NCI-H2081 treated with DMSO at 0.1 percent for 48 hours (cell line): Measurements from ENCODE around the gene IFT172.
"Not testable (repeated sequence)": the region's sequence is repeated elsewhere in the genome, so short reads cannot be mapped to it uniquely, and the experiment has no call there.

Experiments
- DNase-seq: peaks from one replicate; lab custom pipeline; 2025; lab: John Stamatoyannopoulos, UW

IFT172 gene

DNA sequence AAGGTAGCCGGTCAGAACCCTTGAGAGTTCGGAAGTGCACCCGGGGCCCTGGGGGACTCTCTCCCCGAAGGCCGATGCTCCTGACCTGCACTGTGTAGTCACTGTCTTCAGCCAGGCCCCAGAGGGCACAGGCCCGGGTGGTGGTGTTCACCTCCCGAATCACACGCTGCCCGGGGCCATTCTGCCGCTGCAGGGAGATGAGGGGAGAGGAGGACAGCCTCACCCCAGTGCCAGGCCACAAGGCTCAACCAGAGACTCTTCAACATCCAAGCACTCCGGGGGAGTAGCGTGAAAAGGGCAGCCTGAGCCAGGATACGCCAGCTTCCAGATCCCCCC lies 4.4 kb upstream of the IFT172 start:
- DNase-seq, result no peak

DNA sequence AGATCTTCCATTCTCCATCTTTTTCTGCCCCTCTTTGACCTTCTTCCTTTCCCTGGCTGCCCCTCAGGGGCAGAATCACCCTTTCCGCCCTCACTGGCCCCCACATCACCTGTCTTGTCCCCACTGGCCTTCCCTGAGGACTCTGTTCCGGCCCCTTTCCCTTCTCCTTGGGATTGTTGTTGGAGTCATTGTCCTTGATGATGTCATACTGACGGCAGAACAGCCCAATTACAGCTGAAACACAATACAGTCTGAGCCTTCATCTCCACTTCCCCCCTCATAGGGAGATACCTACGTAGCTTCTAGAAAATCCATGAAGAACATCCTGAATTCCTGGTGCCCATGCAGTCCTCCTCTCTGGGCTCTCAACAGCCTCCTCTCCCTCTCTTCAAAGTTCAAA lies 3.0 kb upstream of the IFT172 start:
- no peak for DNase-seq

DNA sequence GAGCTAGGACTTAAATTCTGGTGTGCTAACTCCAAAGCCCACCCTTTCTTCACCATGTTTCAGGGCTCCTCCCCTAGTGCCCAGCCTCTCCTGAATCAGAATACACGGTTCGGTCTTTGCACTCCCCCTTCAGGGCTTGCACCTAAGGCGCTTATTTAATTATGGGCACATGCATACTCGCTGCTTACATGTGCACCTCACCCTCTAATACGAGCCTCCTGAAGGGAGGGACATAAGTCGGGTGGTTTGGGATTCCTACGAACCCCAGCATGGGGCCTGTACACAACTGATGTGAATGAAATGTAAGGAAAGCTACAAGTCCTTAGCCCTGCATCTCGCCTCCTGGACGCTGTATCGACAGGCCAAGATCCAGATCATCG lies 435 bp downstream of the IFT172 start:
- no peak for DNase-seq

DNA sequence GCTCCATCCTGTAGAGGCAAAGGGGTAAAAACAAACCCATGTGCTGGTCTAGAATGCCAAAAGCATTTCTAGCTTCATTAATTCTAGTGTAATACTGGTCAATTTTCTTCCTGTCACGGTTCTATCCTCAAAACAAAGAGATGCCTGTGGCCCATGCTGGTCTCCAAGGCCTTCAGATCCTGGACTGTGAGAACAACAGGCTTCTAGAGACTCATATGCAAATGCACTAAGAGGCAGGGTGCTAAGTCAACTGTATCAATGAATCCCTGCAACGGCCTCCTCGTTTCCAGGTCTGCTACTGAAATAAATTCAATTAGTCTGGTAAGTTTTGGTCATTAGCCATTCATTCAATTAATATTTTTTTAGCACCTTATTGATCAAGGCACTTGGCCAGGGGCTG lies 4.0 kb downstream of the IFT172 start:
- DNase-seq, result no peak

DNA sequence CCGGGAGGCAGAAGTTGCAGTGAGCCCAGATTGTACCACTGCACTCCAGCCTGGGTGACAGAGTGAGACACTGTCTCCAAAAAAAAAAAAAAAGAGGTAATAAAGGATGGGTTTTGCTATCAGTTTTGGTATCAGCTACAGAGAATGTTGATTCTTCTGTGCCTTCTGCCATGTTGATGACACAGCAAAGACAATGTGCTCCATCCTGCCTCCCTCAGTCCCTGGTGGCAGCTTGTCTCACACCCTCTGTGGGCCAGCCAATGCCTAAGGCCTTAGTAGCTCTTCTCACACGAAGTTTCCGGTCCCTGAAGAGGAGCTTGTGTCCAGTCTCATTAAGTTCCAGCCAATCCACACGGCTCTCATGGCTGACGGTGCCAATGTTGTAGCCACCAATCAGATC lies 17.6 kb downstream of the IFT172 start:
- DNase-seq, result no peak

DNA sequence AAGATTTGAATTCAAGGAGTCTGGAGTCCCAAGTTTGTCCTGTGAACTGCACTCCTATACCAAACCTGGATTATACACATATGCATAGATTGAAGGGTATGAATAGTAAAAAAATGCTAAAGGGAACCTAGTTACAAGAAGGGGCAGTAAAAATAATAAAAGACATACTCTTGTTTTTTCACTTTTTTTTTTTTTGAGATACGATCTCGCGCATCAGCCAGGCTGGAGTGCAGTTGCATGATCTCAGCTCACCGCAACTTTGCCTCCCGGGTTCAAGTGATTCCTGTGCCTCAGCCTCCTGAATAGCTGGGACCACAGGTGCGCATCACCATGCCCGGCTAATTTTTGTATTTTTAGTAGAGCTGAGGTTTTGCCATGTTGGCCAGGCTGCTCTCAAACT lies 25.1 kb downstream of the IFT172 start:
- DNase-seq, result no peak

DNA sequence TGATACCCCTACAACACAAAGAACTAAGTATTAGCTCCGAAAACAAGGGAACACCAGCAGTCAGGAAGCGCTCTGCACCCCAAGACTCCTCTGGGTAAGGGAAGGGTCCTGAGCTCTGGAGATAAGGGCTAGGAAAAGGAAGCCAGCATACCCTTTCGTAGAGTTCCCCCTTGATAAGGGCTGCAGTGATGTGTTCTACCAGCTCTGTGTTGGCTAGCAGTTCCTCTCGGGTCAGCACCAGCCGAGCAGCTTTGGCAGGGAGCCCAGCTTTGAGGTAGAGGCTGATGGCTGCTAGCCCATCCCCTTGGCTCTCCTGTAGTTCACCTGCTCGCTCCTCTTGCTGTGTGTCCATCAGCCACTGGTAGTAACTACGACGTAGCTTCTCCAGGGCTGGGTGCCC lies 28.4 kb downstream of the IFT172 start:
- DNase-seq, result no peak

DNA sequence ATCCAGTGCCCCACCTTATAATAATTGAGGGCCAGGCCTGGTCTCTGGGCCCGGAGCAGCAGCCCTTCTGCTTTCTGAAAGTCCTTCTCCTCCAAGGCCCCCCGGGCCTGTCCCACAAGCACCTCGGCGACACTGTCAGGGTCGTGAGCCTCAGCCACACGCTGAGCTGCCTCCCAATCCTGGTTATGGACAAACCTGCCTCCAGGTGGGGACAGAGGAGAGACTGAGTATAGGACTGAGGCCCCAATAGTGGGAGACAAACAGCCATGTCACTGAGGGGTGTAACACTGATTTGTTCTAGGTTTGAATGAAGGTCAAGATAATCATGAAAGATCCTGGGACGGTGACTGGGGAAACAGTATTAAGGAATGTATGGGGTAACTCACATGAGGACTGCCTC lies 35.6 kb downstream of the IFT172 start:
- no peak for DNase-seq

DNA sequence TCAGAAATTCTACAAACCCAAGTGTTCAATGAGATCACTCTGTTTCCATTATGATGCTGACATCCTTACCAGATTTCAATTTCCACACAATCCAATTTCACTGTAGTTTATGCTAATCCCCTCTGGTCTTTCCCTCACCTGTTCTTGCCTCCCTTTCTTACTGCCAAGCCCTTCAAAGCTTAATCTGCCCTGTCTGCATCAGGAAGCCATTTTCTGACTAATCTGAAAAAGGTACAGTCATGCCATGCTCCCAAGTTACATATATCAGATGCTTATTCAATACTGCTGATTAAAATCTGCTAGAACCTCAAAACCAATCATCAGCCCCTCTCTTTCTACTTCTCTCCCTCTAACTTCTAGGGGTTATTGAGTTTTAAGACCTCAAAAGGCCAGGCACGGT lies 38.4 kb downstream of the IFT172 start:
- DNase-seq, result no peak

DNA sequence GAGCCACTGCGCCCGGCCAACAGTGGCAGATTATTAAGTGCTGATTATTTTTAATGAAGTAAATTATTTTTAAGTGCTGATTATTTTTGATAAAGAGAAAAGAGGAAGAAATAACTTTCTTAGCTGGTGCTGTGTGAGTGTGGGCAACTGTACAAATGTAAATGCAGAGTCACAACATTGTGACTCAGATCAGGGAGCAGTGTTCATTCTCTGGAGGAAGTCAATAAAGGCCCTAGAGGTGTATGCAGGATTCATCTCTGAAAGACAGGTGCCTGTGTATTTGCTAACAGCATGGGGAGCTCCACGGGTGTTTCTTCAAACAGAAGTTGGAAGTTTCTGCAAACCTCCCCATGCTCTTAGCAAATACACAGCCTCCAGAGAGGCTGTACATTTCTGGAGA lies 41.2 kb downstream of the IFT172 start:
- DNase-seq, result no peak

DNA sequence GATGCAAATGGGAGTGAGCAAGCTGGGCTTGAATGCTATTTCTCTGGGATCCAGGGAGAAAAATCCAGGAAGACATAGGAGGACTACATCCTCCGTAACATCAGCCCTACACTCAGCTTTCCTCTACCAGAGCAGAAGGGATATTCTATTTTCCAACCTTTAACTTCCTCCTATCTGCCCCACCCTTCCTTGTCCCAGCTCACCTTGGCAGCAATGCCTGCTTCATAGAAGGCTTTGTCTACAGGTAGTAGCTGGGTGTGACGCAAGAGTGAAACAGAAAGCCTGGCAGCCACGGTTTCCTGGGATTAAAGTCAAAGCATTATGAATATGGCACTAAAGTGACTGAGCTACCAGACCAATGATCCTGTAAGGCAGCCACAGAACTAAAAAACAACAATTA lies 43.5 kb downstream of the IFT172 start:
- no peak for DNase-seq

DNA sequence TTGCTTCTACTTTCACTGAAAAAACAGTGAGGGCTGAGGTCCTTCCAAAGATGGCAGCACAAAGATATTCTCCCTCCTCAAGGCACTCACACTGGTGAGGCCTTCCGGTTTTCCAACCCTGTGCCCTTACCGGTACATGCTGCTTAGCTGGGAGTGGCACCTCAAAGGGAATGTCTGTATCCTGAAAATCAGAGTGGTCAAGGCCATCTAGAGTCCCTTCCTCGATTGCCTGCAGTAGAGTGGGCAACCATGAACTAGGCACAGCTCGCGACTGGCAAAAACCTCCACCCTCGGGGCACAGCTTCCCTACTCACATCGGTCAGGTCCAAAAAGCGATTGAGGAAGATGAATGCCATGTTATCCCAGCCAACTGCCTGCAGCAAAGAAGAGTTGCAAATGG lies 43.9 kb downstream of the IFT172 start:
- DNase-seq, result no peak

DNA sequence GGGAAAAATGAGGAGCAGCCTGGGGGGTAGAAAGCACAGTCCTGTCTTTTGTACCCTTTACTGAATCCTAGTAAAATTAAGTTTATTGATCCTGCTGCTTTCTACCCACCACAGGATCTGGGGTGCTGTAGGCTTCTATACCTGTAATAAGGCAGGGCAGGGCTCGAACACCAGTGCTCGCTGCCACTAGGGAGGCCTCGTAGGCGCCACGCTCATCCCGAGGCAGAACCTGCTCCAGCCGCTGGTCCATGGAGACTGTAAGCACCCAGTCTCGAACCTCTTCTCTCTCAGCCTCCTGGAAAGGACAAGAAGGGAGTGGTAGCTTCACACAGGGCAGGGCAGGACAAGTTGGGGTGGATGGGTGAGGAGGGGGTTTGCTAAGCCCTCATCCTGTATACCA lies 44.4 kb downstream of the IFT172 start:
- no peak for DNase-seq

DNA sequence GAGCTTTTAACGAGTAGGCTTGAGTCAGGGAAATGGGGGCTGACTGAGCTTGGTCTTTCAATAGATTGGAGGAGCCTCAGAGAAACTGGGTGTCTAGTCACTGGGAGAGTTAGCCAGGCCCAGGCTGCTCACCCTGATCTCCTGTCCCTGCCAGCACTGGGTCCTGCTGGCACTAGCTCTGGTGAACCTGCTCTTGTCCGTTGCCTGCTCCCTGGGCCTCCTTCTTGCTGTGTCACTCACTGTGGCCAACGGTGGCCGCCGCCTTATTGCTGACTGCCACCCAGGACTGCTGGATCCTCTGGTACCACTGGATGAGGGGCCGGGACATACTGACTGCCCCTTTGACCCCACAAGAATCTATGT lies 46.6 kb downstream of the IFT172 start:
- DNase-seq, result no peak

DNA sequence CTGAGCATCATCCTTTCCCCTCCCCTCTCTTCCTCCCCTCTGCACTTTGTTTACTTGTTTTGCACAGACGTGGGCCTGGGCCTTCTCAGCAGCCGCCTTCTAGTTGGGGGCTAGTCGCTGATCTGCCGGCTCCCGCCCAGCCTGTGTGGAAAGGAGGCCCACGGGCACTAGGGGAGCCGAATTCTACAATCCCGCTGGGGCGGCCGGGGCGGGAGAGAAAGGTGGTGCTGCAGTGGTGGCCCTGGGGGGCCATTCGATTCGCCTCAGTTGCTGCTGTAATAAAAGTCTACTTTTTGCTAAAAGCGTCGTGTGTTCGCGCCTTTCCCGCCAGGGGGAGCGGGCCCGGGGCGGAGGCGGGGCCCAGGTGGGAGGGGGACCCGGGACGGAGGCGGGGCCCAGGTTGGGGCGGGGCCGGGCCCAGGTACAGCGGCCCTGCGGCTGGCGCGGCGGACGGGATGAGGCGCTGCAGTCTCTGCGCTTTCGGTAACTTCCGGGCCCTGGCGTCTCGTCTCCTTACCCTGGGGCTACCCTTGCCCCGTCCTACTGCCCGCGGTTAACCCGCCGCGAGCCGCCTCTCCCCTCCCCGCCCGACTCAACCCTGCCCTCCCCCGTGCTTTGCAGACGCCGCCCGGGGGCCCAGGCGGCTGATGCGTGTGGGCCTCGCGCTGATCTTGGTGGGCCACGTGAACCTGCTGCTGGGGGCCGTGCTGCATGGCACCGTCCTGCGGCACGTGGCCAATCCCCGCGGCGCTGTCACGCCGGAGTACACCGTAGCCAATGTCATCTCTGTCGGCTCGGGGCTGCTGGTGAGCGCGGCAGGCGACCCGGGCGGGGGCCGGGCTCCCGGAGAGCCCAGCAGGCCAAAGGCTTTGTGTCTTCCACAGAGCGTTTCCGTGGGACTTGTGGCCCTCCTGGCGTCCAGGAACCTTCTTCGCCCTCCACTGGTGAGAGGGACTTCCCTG lies 47.3 kb downstream of the IFT172 start, which contains the start of gene KRTCAP3:
TSS of gene KRTCAP3 (plus strand) at position 424 of the 962 bp plus-strand sequence. CDS start at position 456, 32 bp downstream.
- peak; percentile 37 for DNase-seq

DNA sequence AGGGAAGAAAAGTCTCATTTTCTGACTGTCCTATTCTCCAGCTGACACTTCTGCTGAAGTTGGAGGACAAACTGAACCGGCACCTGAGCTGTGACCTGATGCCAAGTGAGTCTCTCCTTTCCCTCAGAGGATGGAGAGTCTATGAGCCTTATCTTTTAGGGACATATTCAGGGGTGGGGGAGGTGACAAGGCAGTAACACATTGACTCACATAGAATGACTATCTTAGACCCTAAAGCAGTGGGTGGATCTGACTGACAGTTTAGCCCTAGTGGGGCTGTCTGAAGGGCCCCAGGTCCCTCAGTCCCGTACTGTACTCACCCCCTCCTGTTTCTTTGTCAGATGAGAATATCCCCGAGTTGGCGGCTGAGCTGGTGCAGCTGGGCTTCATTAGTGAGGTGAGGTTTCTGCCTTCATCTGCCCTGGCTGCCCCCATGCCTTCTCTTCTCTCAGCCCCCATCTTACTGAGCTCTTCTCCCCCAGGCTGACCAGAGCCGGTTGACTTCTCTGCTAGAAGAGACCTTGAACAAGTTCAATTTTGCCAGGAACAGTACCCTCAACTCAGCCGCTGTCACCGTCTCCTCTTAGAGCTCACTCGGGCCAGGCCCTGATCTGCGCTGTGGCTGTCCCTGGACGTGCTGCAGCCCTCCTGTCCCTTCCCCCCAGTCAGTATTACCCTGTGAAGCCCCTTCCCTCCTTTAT lies 48.2 kb downstream of the IFT172 start:
- DNase-seq, result no peak

DNA sequence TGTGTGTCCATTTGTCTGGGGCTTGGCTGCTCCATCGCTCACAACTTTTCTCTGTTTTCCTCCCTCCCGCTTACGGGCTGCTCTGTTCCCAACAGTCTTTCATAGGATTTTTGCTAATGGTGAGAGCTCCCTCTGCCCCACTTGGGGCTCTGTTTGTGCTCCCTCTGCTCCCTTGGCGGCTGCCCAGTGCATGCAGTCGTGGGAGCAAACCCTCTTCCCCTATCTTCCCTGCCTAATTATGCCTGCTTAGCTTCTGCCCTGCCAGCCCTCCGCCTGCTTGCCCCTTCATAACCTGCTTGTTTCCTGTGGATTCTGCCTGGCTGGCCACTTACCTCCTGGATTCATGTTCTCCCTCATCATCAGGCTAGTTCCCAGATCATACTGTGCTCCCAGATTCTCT lies 53.9 kb downstream of the IFT172 start:
- DNase-seq, result no peak

DNA sequence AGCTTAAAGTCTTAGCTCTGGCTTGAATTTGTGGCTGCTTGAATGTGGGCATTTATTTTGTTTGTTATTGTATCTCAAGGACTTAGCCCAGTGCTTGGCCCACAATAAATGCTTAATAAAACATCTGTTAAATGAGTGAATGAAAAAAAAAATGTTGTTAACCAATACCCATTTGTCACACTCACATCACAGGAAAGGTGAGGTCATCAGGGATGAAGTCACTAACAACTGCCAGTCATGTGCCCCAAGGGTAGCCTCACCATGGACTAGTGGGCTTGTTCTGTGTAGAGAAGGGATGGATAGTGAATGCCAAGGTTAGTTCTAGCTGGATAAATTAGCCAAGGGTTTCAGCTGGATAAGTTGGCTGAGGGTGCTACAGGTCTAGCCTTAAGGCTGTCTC lies 58.1 kb downstream of the IFT172 start:
- no peak for DNase-seq

DNA sequence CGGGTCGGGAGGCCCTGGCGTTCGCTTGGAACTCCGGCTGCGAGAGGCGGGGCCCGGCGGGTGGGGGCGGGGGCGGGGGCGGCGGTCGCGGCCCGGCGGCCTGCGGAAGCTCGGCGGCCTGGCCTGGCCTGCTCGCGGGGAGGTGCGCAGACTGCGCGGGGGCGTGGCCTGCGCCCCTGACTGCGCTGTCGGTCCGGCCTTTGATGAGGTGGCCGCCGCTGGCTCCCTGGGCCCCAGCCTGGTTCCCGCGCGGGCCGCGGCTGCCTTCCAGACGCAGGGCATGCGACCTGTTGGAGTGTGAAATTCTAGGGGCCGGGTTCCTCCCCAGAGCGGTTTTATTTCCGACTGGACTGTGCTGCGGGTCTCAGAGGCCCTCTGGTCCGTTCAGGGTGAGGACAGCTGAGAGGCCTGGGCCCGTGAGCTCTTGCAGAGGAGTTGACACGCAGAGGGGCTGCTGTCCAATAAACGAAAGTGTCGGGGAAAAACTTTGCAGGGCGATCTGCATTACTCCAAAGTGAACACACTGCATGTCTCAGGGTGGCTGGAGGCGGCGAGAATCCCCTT lies 60.5 kb downstream of the IFT172 start:
- no peak for DNase-seq

DNA sequence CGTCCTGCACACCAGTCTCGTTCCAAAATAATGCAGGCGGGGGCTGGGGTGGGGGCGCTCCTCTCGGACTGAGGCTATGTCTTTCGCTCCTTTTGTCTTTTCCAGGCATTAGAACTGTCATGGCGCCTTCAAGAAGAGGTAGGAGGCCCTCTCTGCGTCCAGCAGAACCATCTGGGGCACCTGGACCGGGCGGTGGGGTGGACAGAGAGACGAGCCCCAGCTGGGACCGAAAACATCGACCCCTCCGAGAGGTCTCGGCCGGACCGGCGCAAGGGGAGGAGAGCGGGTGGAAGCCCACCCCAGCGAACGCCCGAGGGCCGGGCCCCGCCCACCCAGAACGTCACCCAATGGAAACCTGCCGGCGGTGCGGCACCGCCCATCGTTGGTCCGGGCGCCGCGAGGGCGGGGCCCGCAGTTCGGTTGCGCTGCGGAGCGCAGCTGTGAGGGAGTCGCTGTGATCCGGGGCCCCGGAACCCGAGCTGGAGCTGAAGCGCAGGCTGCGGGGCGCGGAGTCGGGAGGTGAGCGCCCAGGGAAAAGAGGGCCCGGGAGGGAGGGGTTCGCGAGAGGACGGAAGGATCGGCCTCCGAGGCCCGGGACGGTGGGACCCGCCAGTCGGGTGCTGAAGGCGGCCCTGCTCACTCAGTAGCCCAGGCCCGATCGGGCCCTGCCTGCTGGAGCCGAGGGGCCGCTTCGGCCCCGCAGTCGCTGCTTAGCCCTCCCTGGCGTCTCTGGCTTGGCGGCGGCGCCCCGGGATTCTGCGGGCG lies 61.1 kb downstream of the IFT172 start, which contains the start of gene NRBP1:
TSS of gene NRBP1 (plus strand) at position 419 of the 765 bp plus-strand sequence. CDS start 4,643 bp downstream, outside the sequence.
- peak; percentile 67 for DNase-seq

DNA sequence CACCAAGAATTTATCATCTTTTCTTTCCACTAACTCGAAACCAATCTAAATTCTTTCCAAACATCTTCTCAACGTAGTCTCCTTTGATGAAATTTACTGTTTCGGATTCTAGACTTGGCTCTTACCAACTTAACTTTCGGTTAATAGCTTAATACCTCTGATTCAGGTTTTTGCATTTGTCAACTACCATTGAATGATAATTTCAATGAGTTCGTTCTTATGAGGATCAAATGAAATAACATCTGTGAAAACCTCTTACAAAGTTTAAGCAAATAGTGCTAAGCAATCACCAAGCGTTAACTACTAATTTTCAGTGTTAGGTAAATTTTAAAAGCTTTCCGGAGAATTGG lies 61.7 kb downstream of the IFT172 start:
- no peak for DNase-seq

DNA sequence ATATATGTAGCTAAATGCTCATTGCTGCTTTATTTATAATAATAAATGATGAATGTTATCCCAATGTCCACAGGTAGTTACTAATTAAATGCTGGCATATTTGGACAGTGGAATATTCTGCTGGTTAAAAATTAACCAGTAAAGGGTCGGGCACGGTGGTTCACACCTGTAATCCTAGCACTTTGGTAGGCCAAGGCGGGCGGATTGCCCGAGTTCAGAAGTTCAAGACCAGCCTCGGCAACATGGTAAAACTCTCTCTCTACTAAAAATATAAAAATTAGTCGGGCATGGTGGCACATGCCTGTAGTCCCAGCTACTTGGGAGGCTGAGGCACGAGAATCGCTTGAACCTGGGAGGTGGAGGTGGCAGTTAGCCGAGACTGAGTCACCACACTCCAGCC lies 64.5 kb downstream of the IFT172 start:
- not testable (repeated sequence) for DNase-seq
